DND-41 (cell line): ENCODE results near the gene RNF175.

ENCODE experiments used
- CTCF ChIP-seq: IDR thresholded peaks from 2 replicates; pipeline ENCODE4 v1.5.1; 2012; ENCODE audit warnings: borderline replicate concordance, low read length, moderate library complexity, mild to moderate bottlenecking; ENCODE audit not compliant: poor library complexity, severe bottlenecking; ENCODE audit errors: extremely low read depth
- EZH2 ChIP-seq: IDR thresholded peaks from 3 replicates; pipeline ENCODE4 v1.6.1; 2012; ENCODE audit warnings: borderline replicate concordance, low read depth, mild to moderate bottlenecking, moderate library complexity, low read length, inconsistent platforms; ENCODE audit not compliant: severe bottlenecking

- TF ChIP-seq CTCF (no peak), EZH2 (no peak)
These were observed 11.4 kb downstream of the RNF175 start for GRCh38 chr4:153748378-153748777.
